Activated T-helper 2 cell treated with anti-CD3 and anti-CD28 coated beads, Interferon-gamma antibody, Interleukin-2, Interleukin-4, amounts not matched to agents 10 μg/mL and 5 μg/mL and 100 μg/mL, durations not matched to agents 14 hours and 24 hours and 36 hours (primary cell): ENCODE results near the gene OR8H2. TPM values are rescaled to one million over a fixed set of nuclear protein-coding genes. Genes with fewer than 3 reads are reported as not detected.

Experiments used
- total RNA-seq: library from RNA; stranded (reverse); gene quantifications from 2 replicates; pipeline ENCODE4 v1.2.3, GENCODE V29; 2022

The OR8H2 gene
- total RNA-seq, 1 donor from 2014 or later: not detected

Other genes with a start within 250 kb of the OR8H2 start
- not detected in 2 replicates for gene TRIM51, start 220.4 kb upstream of the OR8H2 start, total RNA-seq
- not detected in 2 replicates for gene OR5W2, start 189.1 kb upstream of the OR8H2 start, total RNA-seq
- gene OR5I1, start 167.3 kb upstream of the OR8H2 start, total RNA-seq: not detected in 2 replicates
- not detected in 2 replicates for gene OR10AG1, start 133.7 kb upstream of the OR8H2 start, total RNA-seq
- not detected in 2 replicates for gene OR5F1, start 109.1 kb upstream of the OR8H2 start, total RNA-seq
- gene OR5AS1, start 76.0 kb upstream of the OR8H2 start, total RNA-seq: not detected in 2 replicates
- gene OR8I2, start 10.4 kb upstream of the OR8H2 start, total RNA-seq: not detected in 2 replicates
- gene OR8H3, start 18.7 kb downstream of the OR8H2 start, total RNA-seq: not detected in 2 replicates
- gene OR8J3, start 36.5 kb downstream of the OR8H2 start, total RNA-seq: not detected in 2 replicates
- not detected in 2 replicates for gene OR8K5, start 56.6 kb downstream of the OR8H2 start, total RNA-seq
- not detected in 2 replicates for gene OR5J2, start 72.9 kb downstream of the OR8H2 start, total RNA-seq
- not detected in 2 replicates for gene OR5T2, start 130.6 kb downstream of the OR8H2 start, total RNA-seq
- not detected in 2 replicates for gene OR5T3, start 148.6 kb downstream of the OR8H2 start, total RNA-seq
- gene OR5T1, start 170.5 kb downstream of the OR8H2 start, total RNA-seq: not detected in 2 replicates
- gene OR8H1, start 188.6 kb downstream of the OR8H2 start, total RNA-seq: not detected in 2 replicates
- gene OR8K3, start 211.5 kb downstream of the OR8H2 start, total RNA-seq: not detected in 2 replicates
- not detected in 2 replicates for gene OR8K1, start 242.4 kb downstream of the OR8H2 start, total RNA-seq